Loucy (cell line): ENCODE measurements around the gene CEP131.
A peak's percentile ranks its signal among the peaks of the same experiment; 100 is the strongest.

Experiments
- H2AFZ ChIP-seq: fragments of 200-600 bp; sonication (generic); 2 replicates; pipeline ENCODE4 v1.6.0; 2016; ENCODE audit warnings: antibody characterized with exemption, mild to moderate bottlenecking, low read length, moderate library complexity
- H3F3A ChIP-seq: fragments of 200-600 bp; 2 replicates; pipeline ENCODE4 v1.6.0; 2016; ENCODE audit warnings: antibody characterized with exemption, low read depth, mild to moderate bottlenecking
- H3K27me3 ChIP-seq: fragments of 200-600 bp; sonication (generic); 2 replicates; pipeline ENCODE4 v1.6.1; 2014; ENCODE audit warnings: low read length, mild to moderate bottlenecking; ENCODE audit not compliant: insufficient read depth, poor library complexity, severe bottlenecking
- H3K36me3 ChIP-seq: fragments of 200-600 bp; sonication (generic); 2 replicates; pipeline ENCODE4 v1.6.1; 2016; ENCODE audit warnings: low read length; ENCODE audit not compliant: insufficient read depth
- H3K4me1 ChIP-seq: fragments of 200-600 bp; sonication (generic); 2 replicates; pipeline ENCODE4 v1.5.1; 2014; ENCODE audit warnings: low read length, mild to moderate bottlenecking; ENCODE audit not compliant: insufficient read depth, poor library complexity, severe bottlenecking
- H3K4me2 ChIP-seq: fragments of 200-600 bp; sonication (generic); 2 replicates; pipeline ENCODE4 v1.6.0; 2014; ENCODE audit warnings: antibody characterized with exemption, low read length, low read depth, mild to moderate bottlenecking; ENCODE audit not compliant: poor library complexity, severe bottlenecking
- H3K4me3 ChIP-seq: fragments of 200-600 bp; sonication (generic); 2 replicates; pipeline ENCODE4 v1.5.1; 2014; ENCODE audit warnings: low read length, mild to moderate bottlenecking, mixed read lengths; ENCODE audit not compliant: poor library complexity, severe bottlenecking
- H3K79me2 ChIP-seq: fragments of 200-600 bp; sonication (generic); 2 replicates; pipeline ENCODE4 v1.6.1; 2014; ENCODE audit warnings: low read length; ENCODE audit not compliant: insufficient read depth
- H3K9ac ChIP-seq: fragments of 200-600 bp; sonication (generic); 2 replicates; pipeline ENCODE4 v1.6.0; 2014; ENCODE audit warnings: mild to moderate bottlenecking, low read depth, low read length, moderate library complexity; ENCODE audit not compliant: poor library complexity, severe bottlenecking
- H3K9me2 ChIP-seq: fragments of 200-600 bp; sonication (generic); replicated peaks from 2 replicates; pipeline ENCODE4 v1.6.1; 2016; ENCODE audit warnings: low read depth, low read length, mixed read lengths
- H3K9me3 ChIP-seq: fragments of 200-600 bp; sonication (generic); 2 replicates; pipeline ENCODE4 v1.6.1; 2014; ENCODE audit warnings: mild to moderate bottlenecking, antibody characterized with exemption, low read length, low read depth; ENCODE audit not compliant: insufficient read depth
- H4K20me1 ChIP-seq: fragments of 200-600 bp; sonication (generic); 2 replicates; pipeline ENCODE4 v1.6.0; 2014; ENCODE audit warnings: antibody characterized with exemption, low read length, mild to moderate bottlenecking; ENCODE audit not compliant: insufficient read depth, poor library complexity, severe bottlenecking
- EZH2phosphoT487 ChIP-seq: fragments of 200-600 bp; IDR thresholded peaks from 2 replicates; pipeline ENCODE4 v1.6.1; 2018; ENCODE audit warnings: antibody characterized with exemption, mild to moderate bottlenecking, moderate library complexity, borderline replicate concordance
- TF ChIP-seq, protein P1 (sequence below): fragments of 200-600 bp; sonication (generic); conservative IDR thresholded peaks from 2 replicates; pipeline ENCODE4 v1.5.1; 2014; ENCODE audit warnings: mild to moderate bottlenecking, antibody characterized with exemption, low read length

CEP131 gene

GRCh38 chr17:81230043-81230820 is 7.5 kb upstream of the CEP131 start:
- Histone ChIP-seq H3K4me2 (no peak overlapping the region), H3K27me3 (no peaks in the 10 kb centered on the region), H3K9me3 (no peaks in the 10 kb centered on the region), H2AFZ (no peak overlapping the region), H3K4me3 (no peak overlapping the region), H3K4me1 (peaks cover 5% of the 10 kb centered on the region), H3K36me3 (peaks cover 17% of the 10 kb centered on the region; the same call in 1 of the 2 replicates), H3K79me2 (no peaks in the 10 kb centered on the region), H4K20me1 (no peaks in the 10 kb centered on the region), H3K9ac (no peak overlapping the region), H3F3A (no peaks in the 10 kb centered on the region; the same call in 1 of the 2 replicates), H3K9me2 (no peaks in the 10 kb centered on the region)
- TF ChIP-seq, protein P1, sequence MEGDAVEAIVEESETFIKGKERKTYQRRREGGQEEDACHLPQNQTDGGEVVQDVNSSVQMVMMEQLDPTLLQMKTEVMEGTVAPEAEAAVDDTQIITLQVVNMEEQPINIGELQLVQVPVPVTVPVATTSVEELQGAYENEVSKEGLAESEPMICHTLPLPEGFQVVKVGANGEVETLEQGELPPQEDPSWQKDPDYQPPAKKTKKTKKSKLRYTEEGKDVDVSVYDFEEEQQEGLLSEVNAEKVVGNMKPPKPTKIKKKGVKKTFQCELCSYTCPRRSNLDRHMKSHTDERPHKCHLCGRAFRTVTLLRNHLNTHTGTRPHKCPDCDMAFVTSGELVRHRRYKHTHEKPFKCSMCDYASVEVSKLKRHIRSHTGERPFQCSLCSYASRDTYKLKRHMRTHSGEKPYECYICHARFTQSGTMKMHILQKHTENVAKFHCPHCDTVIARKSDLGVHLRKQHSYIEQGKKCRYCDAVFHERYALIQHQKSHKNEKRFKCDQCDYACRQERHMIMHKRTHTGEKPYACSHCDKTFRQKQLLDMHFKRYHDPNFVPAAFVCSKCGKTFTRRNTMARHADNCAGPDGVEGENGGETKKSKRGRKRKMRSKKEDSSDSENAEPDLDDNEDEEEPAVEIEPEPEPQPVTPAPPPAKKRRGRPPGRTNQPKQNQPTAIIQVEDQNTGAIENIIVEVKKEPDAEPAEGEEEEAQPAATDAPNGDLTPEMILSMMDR: peak; percentile 52
- TF ChIP-seq EZH2phosphoT487: no peak

DNA sequence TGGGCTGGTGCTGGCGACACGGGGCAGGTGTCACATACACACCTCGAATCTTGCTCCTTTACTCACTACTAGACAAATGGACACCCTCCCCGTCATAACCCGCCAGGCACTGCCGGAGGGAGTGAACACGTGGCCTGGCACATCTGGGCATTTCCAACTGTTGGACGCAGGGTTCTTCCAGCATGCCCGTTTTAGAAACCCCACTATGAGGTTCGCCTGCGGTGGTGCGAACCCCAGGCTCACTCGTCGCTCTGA is 6.8 kb upstream of the CEP131 start:
- no peaks in the 10 kb centered on the region for H3K27me3 ChIP-seq
- no peak overlapping the region for H3K4me3 ChIP-seq
- no peaks in the 10 kb centered on the region; the same call in 1 of the 2 replicates for H3F3A ChIP-seq
- no peak for TF ChIP-seq EZH2phosphoT487
- TF ChIP-seq, protein P1: no peak
- no peaks in the 10 kb centered on the region for H3K9me2 ChIP-seq
- H2AFZ ChIP-seq: no peak overlapping the region
- no peak overlapping the region for H3K4me2 ChIP-seq
- H3K79me2 ChIP-seq: no peaks in the 10 kb centered on the region
- no peaks in the 10 kb centered on the region for H3K9me3 ChIP-seq
- no peaks in the 10 kb centered on the region for H4K20me1 ChIP-seq
- H3K36me3 ChIP-seq: peaks cover 17% of the 10 kb centered on the region; the same call in 1 of the 2 replicates
- H3K4me1 ChIP-seq: peaks cover 5% of the 10 kb centered on the region
- H3K9ac ChIP-seq: no peak overlapping the region

DNA sequence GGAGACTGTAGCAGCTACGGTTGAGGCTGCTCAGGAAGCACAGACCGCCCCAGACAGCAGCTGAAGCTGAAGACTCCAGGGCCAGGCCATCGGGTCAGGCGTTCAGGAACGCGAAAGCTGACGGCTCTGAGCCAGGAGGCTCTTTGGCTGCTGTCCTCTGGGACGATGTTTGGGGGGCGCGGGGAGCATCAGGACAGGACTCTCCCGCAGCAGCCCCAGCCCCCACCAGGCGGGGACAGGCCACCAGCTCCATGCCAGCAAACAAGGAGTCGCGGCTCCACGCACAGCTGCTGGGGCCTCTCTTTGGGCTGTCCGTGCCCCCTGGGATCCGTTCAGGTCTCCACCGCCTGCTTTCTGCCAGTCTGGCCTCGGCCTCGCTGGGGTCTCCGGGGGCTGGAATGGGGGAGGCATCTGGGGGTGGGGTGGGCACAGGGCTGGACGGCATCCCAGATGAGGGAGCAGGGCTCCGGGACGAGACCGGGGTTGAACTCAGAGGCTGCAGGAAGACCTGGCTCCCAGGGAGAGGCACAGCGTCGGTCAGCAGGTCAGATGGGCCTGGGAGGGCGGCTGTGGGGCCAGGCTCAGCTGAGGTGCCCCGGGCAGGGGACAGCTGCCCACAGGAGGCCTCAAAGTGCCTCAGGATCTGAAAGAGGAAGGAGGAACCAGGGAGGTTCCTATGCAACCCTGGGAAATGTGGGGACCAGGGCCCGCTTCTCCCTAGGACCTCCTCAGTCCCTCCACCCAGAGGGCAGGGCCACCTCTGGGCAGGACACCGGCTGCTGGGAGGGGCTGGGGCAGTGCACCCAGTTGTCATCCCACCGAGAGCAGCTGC is 6.3 kb upstream of the CEP131 start:
- Histone ChIP-seq H2AFZ (no peak overlapping the region), H4K20me1 (no peaks in the 10 kb centered on the region), H3K27me3 (no peaks in the 10 kb centered on the region), H3K4me2 (no peak overlapping the region), H3K79me2 (no peaks in the 10 kb centered on the region), H3K4me3 (no peak overlapping the region), H3K9me3 (no peaks in the 10 kb centered on the region), H3K9me2 (no peaks in the 10 kb centered on the region), H3F3A (no peaks in the 10 kb centered on the region; the same call in 1 of the 2 replicates), H3K9ac (no peak overlapping the region), H3K36me3 (peaks cover 17% of the 10 kb centered on the region; the same call in 1 of the 2 replicates), H3K4me1 (peaks cover 5% of the 10 kb centered on the region)
- no peak for TF ChIP-seq EZH2phosphoT487
- TF ChIP-seq, protein P1: no peak
